Hepatic stellate cell (primary cell): ENCODE results near the gene CLEC16A.

ENCODE experiments used
- DNase-seq: peaks from one replicate; pipeline ENCODE4 v3.0.0; 2011; ENCODE audit warnings: low spot score

CLEC16A gene

GRCh38 chr16:11159282-11159681 is 214.9 kb downstream of the CLEC16A start:
- DNase-seq = no peak

GRCh38 chr16:11160676-11161115 is 216.3 kb downstream of the CLEC16A start:
- DNase-seq = no peak

- DNase-seq = no peak
These were observed 217.1 kb downstream of the CLEC16A start for GRCh38 chr16:11161439-11161838.

GRCh38 chr16:11161974-11162373 is 217.6 kb downstream of the CLEC16A start:
- DNase-seq = peak; percentile 47

GRCh38 chr16:11162586-11163268 is 218.4 kb downstream of the CLEC16A start:
- DNase-seq = no peak

- DNase-seq = no peak
These were observed 219.4 kb downstream of the CLEC16A start for GRCh38 chr16:11163761-11164261.

- DNase-seq = no peak
These were observed 220.3 kb downstream of the CLEC16A start for GRCh38 chr16:11164482-11165270.

GRCh38 chr16:11165349-11165748 is 221.0 kb downstream of the CLEC16A start:
- no peak for DNase-seq

- DNase-seq = no peak
These were observed 221.7 kb downstream of the CLEC16A start for GRCh38 chr16:11165894-11166665.

GRCh38 chr16:11167581-11167980 is 223.2 kb downstream of the CLEC16A start:
- no peak for DNase-seq

GRCh38 chr16:11168386-11169051 is 224.2 kb downstream of the CLEC16A start:
- no peak for DNase-seq

- DNase-seq = no peak
These were observed 225.3 kb downstream of the CLEC16A start for GRCh38 chr16:11169641-11170040.

- DNase-seq = no peak
These were observed 225.8 kb downstream of the CLEC16A start for GRCh38 chr16:11170201-11170600.

- no peak for DNase-seq
These were observed 226.5 kb downstream of the CLEC16A start for GRCh38 chr16:11170696-11171447.

GRCh38 chr16:11171448-11171709 is 227.0 kb downstream of the CLEC16A start:
- no peak for DNase-seq

- DNase-seq = no peak
These were observed 227.5 kb downstream of the CLEC16A start for GRCh38 chr16:11171757-11172299.

GRCh38 chr16:11173426-11173825 is 229.1 kb downstream of the CLEC16A start:
- no peak for DNase-seq

- DNase-seq = no peak
These were observed 229.8 kb downstream of the CLEC16A start for GRCh38 chr16:11174141-11174540.

GRCh38 chr16:11175106-11175786 is 230.9 kb downstream of the CLEC16A start:
- no peak for DNase-seq

GRCh38 chr16:11175787-11176341 is 231.5 kb downstream of the CLEC16A start:
- DNase-seq = no peak
